Measurements from ENCODE around the gene RFC2.
A peak's percentile ranks its signal among the peaks of the same experiment; 100 is the strongest.

The RFC2 gene

GRCh38 chr7:74254129-74254857 is at the start of gene RFC2:
Gene RFC2 (minus strand): TSS chr7:74254399. CDS start chr7:74254383, 16 bp downstream.
- peak; percentile 95 to 99 (median 96) for DNase-seq (ENCODE audit: low read depth in 2 of 3, low spot score in 1 of 3)

- DNase-seq (ENCODE audit: low read depth in 2 of 3, low spot score in 1 of 3), result no peak
Observed at GRCh38 chr7:74302745-74303221, 48.6 kb upstream of the RFC2 start.

GRCh38 chr7:74300926-74301325 is 46.7 kb upstream of the RFC2 start:
- DNase-seq (ENCODE audit: low read depth in 2 of 3, low spot score in 1 of 3), result no peak

- no peak for DNase-seq (ENCODE audit: low read depth in 2 of 3, low spot score in 1 of 3)
Observed at GRCh38 chr7:74299401-74299800, 45.2 kb upstream of the RFC2 start.

- DNase-seq (ENCODE audit: low read depth in 2 of 3, low spot score in 1 of 3), result no peak
Observed at GRCh38 chr7:74297516-74298233, 43.5 kb upstream of the RFC2 start.

- no peak for DNase-seq (ENCODE audit: low read depth in 2 of 3, low spot score in 1 of 3)
Observed at GRCh38 chr7:74294191-74294998, 40.2 kb upstream of the RFC2 start.

- DNase-seq (ENCODE audit: low read depth in 2 of 3, low spot score in 1 of 3), result no peak
Observed at GRCh38 chr7:74293577-74293908, 39.3 kb upstream of the RFC2 start.

GRCh38 chr7:74292757-74293576 is 38.8 kb upstream of the RFC2 start:
- no peak for DNase-seq (ENCODE audit: low read depth in 2 of 3, low spot score in 1 of 3)

GRCh38 chr7:74291535-74291934 is 37.3 kb upstream of the RFC2 start:
- no peak for DNase-seq (ENCODE audit: low read depth in 2 of 3, low spot score in 1 of 3)

- DNase-seq (ENCODE audit: low read depth in 2 of 3, low spot score in 1 of 3), result no peak
Observed at GRCh38 chr7:74290981-74291441, 36.8 kb upstream of the RFC2 start.

GRCh38 chr7:74290553-74290950 is 36.4 kb upstream of the RFC2 start:
- DNase-seq (ENCODE audit: low read depth in 2 of 3, low spot score in 1 of 3), result no peak

- no peak for DNase-seq (ENCODE audit: low read depth in 2 of 3, low spot score in 1 of 3)
Observed at GRCh38 chr7:74289659-74290552, 35.7 kb upstream of the RFC2 start.

GRCh38 chr7:74289018-74289658 is 34.9 kb upstream of the RFC2 start, which contains the start of gene CLIP2:
Gene CLIP2 (plus strand): TSS chr7:74289407. CDS start chr7:74317547, 28,140 bp downstream.
- DNase-seq (ENCODE audit: low read depth in 2 of 3, low spot score in 1 of 3), result peak; percentile 64 to 76 (median 70)

- no peak for DNase-seq (ENCODE audit: low read depth in 2 of 3, low spot score in 1 of 3)
Observed at GRCh38 chr7:74288034-74288881, 34.1 kb upstream of the RFC2 start.

- no peak for DNase-seq (ENCODE audit: low read depth in 2 of 3, low spot score in 1 of 3)
Observed at GRCh38 chr7:74287303-74288033, 33.3 kb upstream of the RFC2 start.

- DNase-seq (ENCODE audit: low read depth in 2 of 3, low spot score in 1 of 3), result no peak
Observed at GRCh38 chr7:74286131-74286530, 31.9 kb upstream of the RFC2 start.

- no peak for DNase-seq (ENCODE audit: low read depth in 2 of 3, low spot score in 1 of 3)
Observed at GRCh38 chr7:74284781-74285259, 30.6 kb upstream of the RFC2 start.

Data from stimulated activated CD4-positive, alpha-beta T cell treated with anti-CD3 and anti-CD28 coated beads, Interleukin-12 subunit alpha, Interleukin-12 subunit beta, amount 100 ng/mL, for 48 hours (primary cell).